Naive thymus-derived CD4-positive, alpha-beta T cell (primary cell): Measurements from ENCODE around the gene COL4A6. TPM values are rescaled to one million over a fixed set of nuclear protein-coding genes. Genes with fewer than 3 reads are reported as not detected.

Experiments
- ATAC-seq: fragments of 150-1000 bp; cut with Tn5 transposase; 2 replicates; pipeline ENCODE4 v1.10.0; 2021; ENCODE audit warnings: mild to moderate bottlenecking, moderate library complexity
- CTCF ChIA-PET: fragments of 350-600 bp; sonication (Branson Sonifier 250); formaldehyde crosslinking; loops from one replicate; lab custom pipeline; 2021; ENCODE audit warnings: antibody characterized with exemption; lab: Charles Lee
- POLR2A ChIA-PET: fragments of 350-600 bp; sonication (Branson Sonifier 250); formaldehyde crosslinking; loops from one replicate; lab custom pipeline; 2021; ENCODE audit warnings: antibody characterized with exemption, inconsistent platforms; lab: Charles Lee
- DNase-seq, 9 donors: peaks; one replicate each; pipeline versions ENCODE4 v3.0.0 to v3.0.0-alpha.2; 2020 to 2022; ENCODE audit warnings: mixed read lengths in 1 of 9
- H3K27ac ChIP-seq: one replicate; pipeline ENCODE4 v1.7.0; 2013; ENCODE audit warnings: mild to moderate bottlenecking, low read depth, low read length, moderate library complexity
- H3K27me3 ChIP-seq, 2 donors: one replicate each; pipeline ENCODE4 v1.7.0; 2013; ENCODE audit warnings: low read length in 2 of 2, mild to moderate bottlenecking in 2 of 2, moderate library complexity in 2 of 2; ENCODE audit not compliant: control insufficient read depth in 2 of 2, insufficient read depth in 2 of 2
- H3K36me3 ChIP-seq, 3 experiments: 1 replicate in 2 of 3; 2 replicates in 1 of 3; pipeline ENCODE4 v1.7.0; 2013; ENCODE audit warnings: low read length in 3 of 3, mild to moderate bottlenecking in 3 of 3, moderate library complexity in 1 of 3; ENCODE audit not compliant: insufficient read depth in 3 of 3, control insufficient read depth in 2 of 3
- H3K4me1 ChIP-seq, 2 donors: one replicate each; pipeline ENCODE4 v1.7.0; 2013; ENCODE audit warnings: low read length in 2 of 2, mild to moderate bottlenecking in 2 of 2, moderate library complexity in 1 of 2; ENCODE audit not compliant: control insufficient read depth in 2 of 2, insufficient read depth in 2 of 2
- H3K4me3 ChIP-seq: 2 replicates; pipeline ENCODE4 v1.7.0; 2013; ENCODE audit warnings: mild to moderate bottlenecking, low read length
- H3K9me3 ChIP-seq, 3 experiments: 1 replicate in 2 of 3; 2 replicates in 1 of 3; pipeline ENCODE4 v1.7.0; 2013; ENCODE audit warnings: low read length in 3 of 3; ENCODE audit not compliant: control insufficient read depth in 2 of 3
- H3K27ac Mint-ChIP-seq, 9 donors: one replicate each; pipeline ENCODE4 v1.8.0; 2020 to 2022; ENCODE audit warnings: mixed read lengths in 9 of 9, mild to moderate bottlenecking in 8 of 9, moderate library complexity in 5 of 9, inconsistent platforms in 2 of 9
- H3K27me3 Mint-ChIP-seq, 5 donors: one replicate each; pipeline ENCODE4 v1.8.0; 2021 to 2022; ENCODE audit warnings: mixed read lengths in 5 of 5, mild to moderate bottlenecking in 1 of 5
- H3K36me3 Mint-ChIP-seq, 5 donors: one replicate each; pipeline ENCODE4 v1.8.0; 2020 to 2022; ENCODE audit warnings: mixed read lengths in 5 of 5, mild to moderate bottlenecking in 3 of 5, inconsistent platforms in 1 of 5
- H3K4me1 Mint-ChIP-seq, 7 donors: one replicate each; pipeline ENCODE4 v1.8.0; 2020 to 2022; ENCODE audit warnings: mixed read lengths in 7 of 7, mild to moderate bottlenecking in 3 of 7, inconsistent platforms in 1 of 7
- H3K4me3 Mint-ChIP-seq, 10 donors: one replicate each; pipeline ENCODE4 v1.8.0; 2020 to 2022; ENCODE audit warnings: mild to moderate bottlenecking in 10 of 10, mixed read lengths in 10 of 10, moderate library complexity in 6 of 10, inconsistent platforms in 2 of 10
- H3K9me3 Mint-ChIP-seq, 11 donors: one replicate each; pipeline ENCODE4 v1.8.0; 2020 to 2022; ENCODE audit warnings: mixed read lengths in 11 of 11, mild to moderate bottlenecking in 4 of 11, inconsistent platforms in 1 of 11, moderate library complexity in 1 of 11
- intact Hi-C, 2 donors: fragments of 100-400 bp; cut with micrococcal nuclease; formaldehyde crosslinking; loops; one replicate each; pipeline ENCODE4 v1.15.1; 2023
- polyA plus RNA-seq, 2 donors: library from polyadenylated mRNA; unstranded; fragments of 300-500 nt; fragmentation: Illumina TruSeq; gene quantifications; one replicate each; pipeline ENCODE4 v1.2.3, GENCODE V29; 2021
- total RNA-seq, 6 experiments: library from RNA in 5 of 6; stranded (reverse) in 5 of 6; gene quantifications; 1 replicate in 5 of 6; 2 replicates in 1 of 6; pipeline ENCODE4 v1.2.3 and lab custom pipeline; 2021 to 2026

COL4A6 gene
- total and polyA plus RNA-seq, 7 experiments from 2014 or later, result not detected

GRCh38 chrX:108267557-108267956, 170.7 kb downstream of the COL4A6 start:
- no peaks in the 10 kb centered on the region for H3K4me1 Mint-ChIP-seq
- Histone ChIP-seq H3K27ac (no peak overlapping the region), H3K27me3 (no peaks in the 10 kb centered on the region), H3K36me3 (no peaks in the 10 kb centered on the region), H3K4me1 (no peaks in the 10 kb centered on the region), H3K9me3 (no peaks in the 10 kb centered on the region), H3K4me3 (no peak overlapping the region)
- H3K4me3 Mint-ChIP-seq, result no peak overlapping the region
- intact Hi-C loops, result no loop called here
- H3K27ac Mint-ChIP-seq, result no peak overlapping the region
- peaks cover 0 to 12% (median 6%) of the 10 kb centered on the region in 5 donors for H3K27me3 Mint-ChIP-seq
- ChIA-PET CTCF (no interaction called here), POLR2A (no interaction called here)
- ATAC-seq (no peak), DNase-seq (no peak)
- H3K36me3 Mint-ChIP-seq, result no peaks in the 10 kb centered on the region
- H3K9me3 Mint-ChIP-seq, result peaks cover 0 to 1% (median 0%) of the 10 kb centered on the region in 11 donors

GRCh38 chrX:108264376-108264775, 173.8 kb downstream of the COL4A6 start:
- POLR2A ChIA-PET, result no interaction called here
- H3K27me3 Mint-ChIP-seq, result peaks cover 0 to 12% (median 3%) of the 10 kb centered on the region in 5 donors
- no peaks in the 10 kb centered on the region for H3K9me3 Mint-ChIP-seq

GRCh38 chrX:108261549-108262203, 176.5 kb downstream of the COL4A6 start:
- Histone ChIP-seq H3K36me3 (no peaks in the 10 kb centered on the region), H3K4me1 (no peaks in the 10 kb centered on the region), H3K9me3 (no peaks in the 10 kb centered on the region), H3K27me3 (no peaks in the 10 kb centered on the region), H3K27ac (no peak overlapping the region), H3K4me3 (no peak overlapping the region)
- DNase-seq (no peak), ATAC-seq (no peak)
- POLR2A ChIA-PET, result no interaction called here
- CTCF ChIA-PET, result no interaction called here
- intact Hi-C loops, result no loop called here
- Mint-ChIP-seq H3K4me1 (no peaks in the 10 kb centered on the region), H3K27ac (no peak overlapping the region), H3K27me3 (peaks cover 5 to 14% (median 8%) of the 10 kb centered on the region in 5 donors), H3K36me3 (no peaks in the 10 kb centered on the region), H3K4me3 (no peak overlapping the region), H3K9me3 (peaks cover 0 to 3% (median 0%) of the 10 kb centered on the region in 11 donors)

More at GRCh38 chrX:108264376-108264775, 173.8 kb downstream of the COL4A6 start:
- Histone ChIP-seq H3K27ac (no peak overlapping the region), H3K4me3 (no peak overlapping the region), H3K9me3 (no peaks in the 10 kb centered on the region), H3K4me1 (no peaks in the 10 kb centered on the region), H3K27me3 (no peaks in the 10 kb centered on the region), H3K36me3 (no peaks in the 10 kb centered on the region)
- no peak for DNase-seq
- no peak overlapping the region for H3K27ac Mint-ChIP-seq
- intact Hi-C loops, result no loop called here
- CTCF ChIA-PET, result no interaction called here
- H3K4me3 Mint-ChIP-seq, result no peak overlapping the region
- no peaks in the 10 kb centered on the region for H3K36me3 Mint-ChIP-seq
- no peak for ATAC-seq
- H3K4me1 Mint-ChIP-seq, result no peaks in the 10 kb centered on the region

GRCh38 chrX:108257556-108257955, 180.7 kb downstream of the COL4A6 start:
- Mint-ChIP-seq H3K27ac (no peak overlapping the region), H3K9me3 (peaks cover 0 to 3% (median 0%) of the 10 kb centered on the region in 11 donors), H3K27me3 (peaks cover 4 to 16% (median 6%) of the 10 kb centered on the region in 5 donors), H3K4me1 (no peaks in the 10 kb centered on the region), H3K36me3 (no peaks in the 10 kb centered on the region), H3K4me3 (no peak overlapping the region)
- no peaks in the 10 kb centered on the region for H3K27me3 ChIP-seq
- no peaks in the 10 kb centered on the region for H3K4me1 ChIP-seq
- no peak overlapping the region for H3K27ac ChIP-seq
- intact Hi-C loops, result no loop called here
- POLR2A ChIA-PET, result no interaction called here
- no peak for DNase-seq
- H3K9me3 ChIP-seq, result no peaks in the 10 kb centered on the region
- no peaks in the 10 kb centered on the region for H3K36me3 ChIP-seq
- ATAC-seq, result no peak
- H3K4me3 ChIP-seq, result no peak overlapping the region
- CTCF ChIA-PET, result no interaction called here

GRCh38 chrX:108254636-108255035, 183.6 kb downstream of the COL4A6 start:
- Mint-ChIP-seq H3K27me3 (peaks cover 6 to 17% (median 15%) of the 10 kb centered on the region in 5 donors), H3K4me1 (no peaks in the 10 kb centered on the region), H3K9me3 (peaks cover 0 to 3% (median 0%) of the 10 kb centered on the region in 11 donors), H3K27ac (no peak overlapping the region), H3K4me3 (no peak overlapping the region), H3K36me3 (no peaks in the 10 kb centered on the region)
- ATAC-seq, result no peak
- H3K9me3 ChIP-seq, result no peaks in the 10 kb centered on the region
- ChIA-PET POLR2A (no interaction called here), CTCF (no interaction called here)
- no peak for DNase-seq
- intact Hi-C loops, result no loop called here
- no peaks in the 10 kb centered on the region for H3K27me3 ChIP-seq
- H3K4me1 ChIP-seq, result no peaks in the 10 kb centered on the region
- no peak overlapping the region for H3K4me3 ChIP-seq
- H3K36me3 ChIP-seq, result no peaks in the 10 kb centered on the region
- H3K27ac ChIP-seq, result no peak overlapping the region

- Mint-ChIP-seq H3K4me1 (no peaks in the 10 kb centered on the region), H3K36me3 (no peaks in the 10 kb centered on the region), H3K27ac (no peak overlapping the region), H3K27me3 (peaks cover 0 to 17% (median 9%) of the 10 kb centered on the region in 5 donors), H3K4me3 (no peak overlapping the region), H3K9me3 (no peaks in the 10 kb centered on the region)
- intact Hi-C loops, result no loop called here
- no peaks in the 10 kb centered on the region for H3K4me1 ChIP-seq
- CTCF ChIA-PET, result no interaction called here
- no peak overlapping the region for H3K4me3 ChIP-seq
- H3K9me3 ChIP-seq, result no peaks in the 10 kb centered on the region
- H3K27me3 ChIP-seq, result no peaks in the 10 kb centered on the region
- DNase-seq (no peak), ATAC-seq (no peak)
- POLR2A ChIA-PET, result no interaction called here
- no peaks in the 10 kb centered on the region for H3K36me3 ChIP-seq
- H3K27ac ChIP-seq, result no peak overlapping the region
These were observed 187.3 kb downstream of the COL4A6 start for GRCh38 chrX:108250654-108251579.
